OCI-LY1 (cell line): ENCODE data around the gene LINS1.

Source experiments
- H2AFZ ChIP-seq: fragments of 200-600 bp; sonication (generic), shearing (Covaris generic); 2 replicates; pipeline ENCODE4 v1.6.0; 2014; ENCODE audit warnings: antibody characterized with exemption, mild to moderate bottlenecking, low read length
- H3F3A ChIP-seq: fragments of 200-600 bp; sonication (generic), shearing (Covaris generic); 2 replicates; pipeline ENCODE4 v1.6.0; 2014; ENCODE audit warnings: mild to moderate bottlenecking, antibody characterized with exemption, low read length, moderate library complexity; ENCODE audit not compliant: insufficient read depth
- H3K27ac ChIP-seq: fragments of 200-600 bp; sonication (generic); 2 replicates; pipeline ENCODE4 v1.5.1; 2014; ENCODE audit warnings: low read length, mixed run types, mild to moderate bottlenecking, low read depth; ENCODE audit not compliant: poor library complexity, severe bottlenecking
- H3K27me3 ChIP-seq: fragments of 200-600 bp; sonication (generic); 2 replicates; pipeline ENCODE4 v1.6.0; 2014; ENCODE audit warnings: antibody characterized with exemption, mild to moderate bottlenecking, low read length, moderate library complexity; ENCODE audit not compliant: insufficient read depth
- H3K36me3 ChIP-seq: fragments of 200-600 bp; sonication (generic); 2 replicates; pipeline ENCODE4 v1.6.1; 2014; ENCODE audit warnings: mild to moderate bottlenecking, antibody characterized with exemption, low read length, moderate library complexity, mixed read lengths; ENCODE audit not compliant: insufficient read depth
- H3K4me1 ChIP-seq: fragments of 200-600 bp; sonication (generic); 2 replicates; pipeline ENCODE4 v1.5.1; 2014; ENCODE audit warnings: mild to moderate bottlenecking, low read length, moderate library complexity; ENCODE audit not compliant: insufficient read depth, severe bottlenecking
- H3K4me2 ChIP-seq: fragments of 200-600 bp; sonication (generic), shearing (Covaris generic); 2 replicates; pipeline ENCODE4 v1.6.1; 2014; ENCODE audit warnings: low read length
- H3K4me3 ChIP-seq: fragments of 200-600 bp; sonication (generic); 2 replicates; pipeline ENCODE4 v1.5.1; 2014; ENCODE audit warnings: low read length, low read depth, mild to moderate bottlenecking, mixed read lengths; ENCODE audit not compliant: poor library complexity, severe bottlenecking
- H3K79me2 ChIP-seq: fragments of 200-600 bp; shearing (Covaris generic); 2 replicates; pipeline ENCODE4 v1.6.1; 2016; ENCODE audit warnings: mixed run types, low read length, mixed read lengths; ENCODE audit not compliant: insufficient read depth
- H3K9ac ChIP-seq: fragments of 200-600 bp; sonication (generic), shearing (Covaris generic); 2 replicates; pipeline ENCODE4 v1.6.1; 2014; ENCODE audit warnings: mild to moderate bottlenecking, low read length, mixed read lengths
- H3K9me2 ChIP-seq: fragments of 200-600 bp; sonication (generic), shearing (Covaris generic); 2 replicates; pipeline ENCODE4 v1.6.1; 2014; ENCODE audit warnings: low read depth, mild to moderate bottlenecking, low read length, mixed read lengths
- H3K9me3 ChIP-seq: fragments of 200-600 bp; shearing (Covaris generic); 2 replicates; pipeline ENCODE4 v1.6.1; 2014; ENCODE audit warnings: low read length, mixed read lengths
- H4K20me1 ChIP-seq: fragments of 200-600 bp; sonication (generic), shearing (Covaris generic); 2 replicates; pipeline ENCODE4 v1.6.0; 2016; ENCODE audit warnings: mild to moderate bottlenecking, low read length; ENCODE audit not compliant: insufficient read depth
- CTCF ChIP-seq: fragments of 200-600 bp; sonication (generic), shearing (Covaris generic); IDR thresholded peaks from 2 replicates; pipeline ENCODE4 v1.5.1; 2017; ENCODE audit warnings: mild to moderate bottlenecking, antibody characterized with exemption, low read length, moderate library complexity, mixed read lengths
- EZH2 ChIP-seq: fragments of 200-600 bp; sonication (generic), shearing (Covaris generic); IDR thresholded peaks from 2 replicates; pipeline ENCODE4 v1.8.0; 2017; ENCODE audit warnings: borderline replicate concordance, mixed run types, mild to moderate bottlenecking, antibody characterized with exemption, low read length, moderate library complexity, mixed read lengths

Gene LINS1

GRCh38 chr15:100633763-100634075, 31.7 kb upstream of the LINS1 start:
- Histone ChIP-seq H3K4me2 (no peak overlapping the region), H3K9me3 (no peaks in the 10 kb centered on the region), H4K20me1 (no peaks in the 10 kb centered on the region), H3K9me2 (no peaks in the 10 kb centered on the region), H3K9ac (no peak overlapping the region), H3K4me1 (no peaks in the 10 kb centered on the region), H2AFZ (no peak overlapping the region), H3K27ac (no peak overlapping the region), H3K36me3 (peaks cover 33% of the 10 kb centered on the region; the same call in 1 of the 2 replicates), H3K79me2 (peaks cover 7% of the 10 kb centered on the region; the same call in 1 of the 2 replicates), H3K27me3 (no peaks in the 10 kb centered on the region), H3F3A (no peaks in the 10 kb centered on the region), H3K4me3 (no peak overlapping the region)
- TF ChIP-seq CTCF (no peak), EZH2 (no peak)

- no peak overlapping the region for H3K4me2 ChIP-seq
- H3K9me3 ChIP-seq: no peaks in the 10 kb centered on the region
- no peaks in the 10 kb centered on the region for H3K27me3 ChIP-seq
- H4K20me1 ChIP-seq: no peaks in the 10 kb centered on the region
- H3K36me3 ChIP-seq: peaks cover 33% of the 10 kb centered on the region; the same call in 1 of the 2 replicates
- H3K27ac ChIP-seq: no peak overlapping the region
- no peak for TF ChIP-seq CTCF
- TF ChIP-seq EZH2: no peak
- no peak overlapping the region for H3K9ac ChIP-seq
- no peaks in the 10 kb centered on the region for H3K9me2 ChIP-seq
- no peaks in the 10 kb centered on the region for H3K79me2 ChIP-seq
- H2AFZ ChIP-seq: no peak overlapping the region
- no peaks in the 10 kb centered on the region for H3F3A ChIP-seq
- no peak overlapping the region for H3K4me3 ChIP-seq
- H3K4me1 ChIP-seq: no peaks in the 10 kb centered on the region
Measured at GRCh38 chr15:100631831-100632230, 29.8 kb upstream of the LINS1 start.

GRCh38 chr15:100628746-100629145, 26.8 kb upstream of the LINS1 start:
- TF ChIP-seq EZH2: no peak
- TF ChIP-seq CTCF: no peak
- Histone ChIP-seq H3K27ac (no peak overlapping the region), H3K4me2 (no peak overlapping the region), H3K79me2 (no peaks in the 10 kb centered on the region), H3K4me3 (no peak overlapping the region), H3K9me2 (no peaks in the 10 kb centered on the region), H3K27me3 (no peaks in the 10 kb centered on the region), H2AFZ (no peak overlapping the region), H3K9ac (no peak overlapping the region), H3F3A (no peaks in the 10 kb centered on the region), H4K20me1 (no peaks in the 10 kb centered on the region), H3K36me3 (peaks cover 33% of the 10 kb centered on the region; the same call in 1 of the 2 replicates), H3K9me3 (no peaks in the 10 kb centered on the region), H3K4me1 (no peaks in the 10 kb centered on the region)
